Pancreas (tissue), 10 donors: ENCODE data around the gene DENND6B. TPM values are rescaled to one million over a fixed set of nuclear protein-coding genes. Genes with fewer than 3 reads are reported as not detected.
"Not testable (repeated sequence)": the region's sequence is repeated elsewhere in the genome, so short reads cannot be mapped to it uniquely, and the experiment has no call there.

ENCODE experiments used
- ATAC-seq, 4 donors: fragments of 200-7000 bp; cut with Tn5 transposase; one replicate each; pipeline versions ENCODE4 v1.8.0 to v1.9.1; 2020; ENCODE audit warnings: mild to moderate bottlenecking in 4 of 4, moderate library complexity in 4 of 4
- DNase-seq, 6 donors: peaks; one replicate each; pipeline ENCODE4 v3.0.0-alpha.2; 2020
- FAIRE-seq: peaks from 2 replicates; lab custom pipeline; 2012; peaks lifted over from hg19 to GRCh38; lab: Jason Lieb, UNC
- H3K27ac ChIP-seq, 4 donors: fragments of 200-600 bp; sonication (generic); 1 replicate in 3 of 4; 2 replicates in 1 of 4; pipeline versions ENCODE4 v1.5.0 to v1.8.0; 2020
- H3K27me3 ChIP-seq, 4 donors: fragments of 200-600 bp; one replicate each; pipeline ENCODE4 v1.8.0; 2021
- H3K36me3 ChIP-seq, 3 donors: fragments of 200-600 bp; sonication (generic) in 1 of 3; one replicate each; pipeline versions ENCODE4 v1.5.0 to v1.8.0; 2020 to 2021
- H3K4me1 ChIP-seq, 3 donors: fragments of 200-600 bp; one replicate each; pipeline ENCODE4 v1.8.0; 2021
- H3K4me3 ChIP-seq, 4 donors: fragments of 200-600 bp; sonication (generic) in 2 of 4; one replicate each; pipeline versions ENCODE4 v1.5.0 to v1.8.0; 2020 to 2021
- H3K9me3 ChIP-seq, 4 donors: fragments of 200-600 bp; one replicate each; pipeline ENCODE4 v1.8.0; 2021
- WGBS, 2 donors: extraction: QIAGEN DNeasy Blood & Tissue Kit; methylation state at CpG; one replicate each; pipeline ENCODE4 v1.1.7; 2013; 5-methylcytosine and 5-hydroxymethylcytosine counted together
- intact Hi-C, 3 donors: fragments of 100-400 bp; cut with DNase I; formaldehyde crosslinking; loops; one replicate each; pipeline versions ENCODE4 v1.11.1 to v1.14.2; 2022
- polyA plus RNA-seq, 2 donors: library from polyadenylated mRNA; stranded (reverse); fragments of 200-250 nt; gene quantifications; one replicate each; pipeline ENCODE4 v1.2.3, GENCODE V29; 2013
- total RNA-seq, 6 donors: library from RNA; stranded (reverse); fragmentation: NEBNext Ultra II Directional in 4 of 6; extraction: Animal tissue kit (Norgen Biotek cat#: 25700) in 4 of 6; gene quantifications; one replicate each; pipeline versions ENCODE4 v1.2.1 to v1.2.4, GENCODE V29; 2021 to 2023
- TF ChIP-seq, protein P1 (sequence below), 4 donors: fragments of 200-600 bp; sonication (generic) in 3 of 4; IDR thresholded peaks; one replicate each; pipeline versions ENCODE4 v1.5.0 to v1.8.0; 2021; ENCODE audit warnings: antibody characterized with exemption in 4 of 4
- donor health status: healthy with polysubstance abuse.
- donor health status: DM: no; HTN: no; CAD: no; lungs with moderate emphysema.
- donor health status: DM: no; HTN: no; CAD: no.
- donor health status: control.
- donor health status: control.
- donor health status: Bipolar disorder and iron deficiency.
- donor health status: DM: yes; HTN: yes; CAD: no.
- donor health status: DM: no; HTN: no; CAD: no.
- donor health status: DM: no; HTN: no; CAD: no.
- donor health status: DM: yes; HTN: yes; CAD: no.

The DENND6B gene, protein sequence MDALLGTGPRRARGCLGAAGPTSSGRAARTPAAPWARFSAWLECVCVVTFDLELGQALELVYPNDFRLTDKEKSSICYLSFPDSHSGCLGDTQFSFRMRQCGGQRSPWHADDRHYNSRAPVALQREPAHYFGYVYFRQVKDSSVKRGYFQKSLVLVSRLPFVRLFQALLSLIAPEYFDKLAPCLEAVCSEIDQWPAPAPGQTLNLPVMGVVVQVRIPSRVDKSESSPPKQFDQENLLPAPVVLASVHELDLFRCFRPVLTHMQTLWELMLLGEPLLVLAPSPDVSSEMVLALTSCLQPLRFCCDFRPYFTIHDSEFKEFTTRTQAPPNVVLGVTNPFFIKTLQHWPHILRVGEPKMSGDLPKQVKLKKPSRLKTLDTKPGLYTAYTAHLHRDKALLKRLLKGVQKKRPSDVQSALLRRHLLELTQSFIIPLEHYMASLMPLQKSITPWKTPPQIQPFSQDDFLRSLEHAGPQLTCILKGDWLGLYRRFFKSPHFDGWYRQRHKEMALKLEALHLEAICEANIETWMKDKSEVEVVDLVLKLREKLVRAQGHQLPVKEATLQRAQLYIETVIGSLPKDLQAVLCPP
- total RNA-seq (1 to 10 TPM; 4.3 to 9.5 (median 5.4) TPM), polyA plus RNA-seq (10 to 100 TPM; 20.9 to 25.3 TPM)

DNA sequence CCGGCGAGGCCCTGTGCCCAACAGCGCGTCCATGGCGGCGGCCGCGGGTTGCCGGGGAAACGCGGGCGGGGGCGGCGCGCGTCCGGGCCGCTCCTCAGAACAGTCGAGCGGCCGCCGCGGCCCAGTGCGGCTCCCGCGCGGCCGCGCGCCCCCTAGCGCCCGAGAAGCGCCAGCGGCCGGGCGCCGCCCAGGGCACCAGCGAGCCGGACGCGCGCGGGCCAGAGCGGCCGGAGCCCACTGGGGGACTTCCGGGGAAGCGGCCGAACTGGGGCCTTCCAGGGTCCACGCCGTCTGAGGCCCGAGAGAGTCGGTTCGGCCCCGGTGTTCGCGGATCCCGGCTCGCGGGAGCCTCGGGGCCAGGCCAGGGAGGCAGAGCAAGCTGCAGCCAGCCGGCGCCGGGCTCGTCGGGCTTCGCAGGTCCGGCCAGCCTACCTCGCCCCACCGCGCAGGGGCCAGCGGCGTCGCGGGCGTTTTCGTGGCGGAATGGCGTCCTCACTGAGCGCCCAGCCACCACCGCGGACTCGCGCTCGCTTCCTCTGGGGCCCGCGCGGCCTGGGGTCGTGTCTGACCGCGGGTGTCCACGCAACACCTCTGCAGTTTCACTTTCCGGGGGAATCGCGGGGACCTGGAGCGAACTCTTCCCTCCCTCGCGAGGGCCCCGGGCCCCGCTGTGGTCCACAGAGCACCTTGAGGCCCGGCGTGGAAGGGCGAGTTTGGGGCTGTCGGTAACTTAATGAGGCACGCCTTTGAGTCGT lies at the start of gene DENND6B:
Gene DENND6B, minus strand, starts transcription at position 57 of the 755 bp plus-strand sequence. Its CDS starts 24 bp downstream, at position 33.
- FAIRE-seq, result no peak

DNA sequence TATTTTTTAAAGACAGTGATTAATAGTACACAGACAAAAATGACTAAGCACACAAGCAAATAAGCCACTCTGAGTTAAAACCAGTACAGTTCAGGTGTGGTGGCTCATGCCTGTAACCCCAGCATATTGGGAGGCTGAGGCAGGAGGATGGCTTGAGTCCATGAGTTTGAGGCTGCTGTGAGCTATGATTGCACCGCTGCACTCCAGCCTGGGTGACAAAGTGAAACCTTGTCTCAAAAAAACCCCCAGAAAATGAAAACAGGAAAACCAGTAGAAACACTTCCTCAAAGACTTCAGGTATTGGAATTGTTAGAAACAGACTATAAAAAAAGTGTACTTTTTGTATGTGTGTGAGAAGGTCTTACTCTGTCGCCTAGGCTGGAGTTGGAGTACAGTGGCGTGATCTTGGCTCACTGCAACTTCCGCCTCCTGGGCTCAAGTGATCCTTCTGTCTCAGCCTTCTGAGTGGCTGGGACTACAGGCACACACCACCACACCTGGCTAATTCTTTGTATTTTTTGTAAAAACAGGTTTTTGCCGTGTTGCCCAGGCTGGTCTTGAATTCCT lies 49.4 kb upstream of the DENND6B start:
- H3K4me3 ChIP-seq, result no peak overlapping the region
- H3K27me3 ChIP-seq, result no peaks in the 10 kb centered on the region
- DNase-seq (no peak), ATAC-seq (no peak), FAIRE-seq (no peak)
- no peak overlapping the region for H3K27ac ChIP-seq
- H3K4me1 ChIP-seq, result no peaks in the 10 kb centered on the region
- peaks cover 0 to 30% (median 6%) of the 10 kb centered on the region in 3 donors for H3K36me3 ChIP-seq
- TF ChIP-seq, protein P1, sequence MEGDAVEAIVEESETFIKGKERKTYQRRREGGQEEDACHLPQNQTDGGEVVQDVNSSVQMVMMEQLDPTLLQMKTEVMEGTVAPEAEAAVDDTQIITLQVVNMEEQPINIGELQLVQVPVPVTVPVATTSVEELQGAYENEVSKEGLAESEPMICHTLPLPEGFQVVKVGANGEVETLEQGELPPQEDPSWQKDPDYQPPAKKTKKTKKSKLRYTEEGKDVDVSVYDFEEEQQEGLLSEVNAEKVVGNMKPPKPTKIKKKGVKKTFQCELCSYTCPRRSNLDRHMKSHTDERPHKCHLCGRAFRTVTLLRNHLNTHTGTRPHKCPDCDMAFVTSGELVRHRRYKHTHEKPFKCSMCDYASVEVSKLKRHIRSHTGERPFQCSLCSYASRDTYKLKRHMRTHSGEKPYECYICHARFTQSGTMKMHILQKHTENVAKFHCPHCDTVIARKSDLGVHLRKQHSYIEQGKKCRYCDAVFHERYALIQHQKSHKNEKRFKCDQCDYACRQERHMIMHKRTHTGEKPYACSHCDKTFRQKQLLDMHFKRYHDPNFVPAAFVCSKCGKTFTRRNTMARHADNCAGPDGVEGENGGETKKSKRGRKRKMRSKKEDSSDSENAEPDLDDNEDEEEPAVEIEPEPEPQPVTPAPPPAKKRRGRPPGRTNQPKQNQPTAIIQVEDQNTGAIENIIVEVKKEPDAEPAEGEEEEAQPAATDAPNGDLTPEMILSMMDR (IDR thresholded peaks at IDR 0.05), result no peak
- no peaks in the 10 kb centered on the region for H3K9me3 ChIP-seq
- 96 to 97% methylated on average over 5 of the region's 5 CpGs for WGBS, 2 donors
- intact Hi-C loops, result no loop called here

More for the DNA sequence above, at the start of gene DENND6B:
- Histone ChIP-seq H3K36me3 (no peaks in the 10 kb centered on the region), H3K27ac (peak within 1 kb of the TSS; percentile 89 to 95 (median 92)), H3K27me3 (no peaks in the 10 kb centered on the region), H3K9me3 (no peaks in the 10 kb centered on the region), H3K4me3 (peak within 1 kb of the TSS; percentile 61 to 87 (median 78)), H3K4me1 (peaks cover 4 to 11% (median 9%) of the 10 kb centered on the region in 3 donors)
- DNase-seq (peak; percentile 71 to 94 (median 86)), ATAC-seq (peak; percentile 89 to 95 (median 92))
- intact Hi-C loops, result loop anchor here in 1 of 3 donors (10.0 kb wide), 1 partner anchor 52 kb away; the partner anchor contains the start of gene MAPK11
- TF ChIP-seq, protein P1 (IDR thresholded peaks at IDR 0.05), result peak in 3 of 4 donors; percentile 17 to 40 (median 35)
- 1 to 2% methylated on average over 70 to 105 of the region's 105 CpGs for WGBS, 2 donors

DNA sequence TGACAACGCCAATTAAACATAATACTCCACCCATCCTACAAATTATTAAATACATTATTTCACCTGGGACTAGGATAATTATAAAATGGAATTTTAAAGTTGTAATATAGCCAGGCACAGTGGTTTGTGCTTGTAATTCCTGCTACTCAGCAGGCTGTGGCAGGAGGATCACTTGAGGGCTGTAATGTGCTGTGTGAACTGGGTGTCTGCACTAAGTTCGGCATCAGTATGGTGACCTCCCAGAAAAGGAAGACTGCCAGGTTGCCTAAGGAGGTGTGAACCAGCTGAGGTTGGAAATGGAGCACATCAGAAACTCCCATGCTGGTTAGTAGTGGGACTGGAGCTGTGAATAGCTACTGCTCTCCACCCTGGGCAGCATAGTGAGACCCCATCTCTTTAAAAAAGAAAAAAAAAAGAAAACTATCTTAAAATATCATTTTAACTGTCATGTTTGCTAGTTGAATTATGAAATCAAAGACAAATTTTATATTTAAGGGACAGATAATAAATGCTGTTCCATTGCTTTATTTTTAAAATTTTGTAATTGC lies 44.4 kb upstream of the DENND6B start:
- H3K9me3 ChIP-seq, result no peaks in the 10 kb centered on the region
- no peak overlapping the region for H3K27ac ChIP-seq
- intact Hi-C loops, result no loop called here
- peaks cover 0 to 2% (median 0%) of the 10 kb centered on the region in 3 donors for H3K4me1 ChIP-seq
- FAIRE-seq (no peak), ATAC-seq (no peak), DNase-seq (no peak)
- no peak overlapping the region for H3K4me3 ChIP-seq
- H3K36me3 ChIP-seq, result peaks cover 0 to 14% (median 9%) of the 10 kb centered on the region in 3 donors
- TF ChIP-seq, protein P1 (IDR thresholded peaks at IDR 0.05), result no peak
- WGBS, 2 donors, result 93 to 97% methylated on average over 2 of the region's 2 CpGs
- H3K27me3 ChIP-seq, result no peaks in the 10 kb centered on the region

DNA sequence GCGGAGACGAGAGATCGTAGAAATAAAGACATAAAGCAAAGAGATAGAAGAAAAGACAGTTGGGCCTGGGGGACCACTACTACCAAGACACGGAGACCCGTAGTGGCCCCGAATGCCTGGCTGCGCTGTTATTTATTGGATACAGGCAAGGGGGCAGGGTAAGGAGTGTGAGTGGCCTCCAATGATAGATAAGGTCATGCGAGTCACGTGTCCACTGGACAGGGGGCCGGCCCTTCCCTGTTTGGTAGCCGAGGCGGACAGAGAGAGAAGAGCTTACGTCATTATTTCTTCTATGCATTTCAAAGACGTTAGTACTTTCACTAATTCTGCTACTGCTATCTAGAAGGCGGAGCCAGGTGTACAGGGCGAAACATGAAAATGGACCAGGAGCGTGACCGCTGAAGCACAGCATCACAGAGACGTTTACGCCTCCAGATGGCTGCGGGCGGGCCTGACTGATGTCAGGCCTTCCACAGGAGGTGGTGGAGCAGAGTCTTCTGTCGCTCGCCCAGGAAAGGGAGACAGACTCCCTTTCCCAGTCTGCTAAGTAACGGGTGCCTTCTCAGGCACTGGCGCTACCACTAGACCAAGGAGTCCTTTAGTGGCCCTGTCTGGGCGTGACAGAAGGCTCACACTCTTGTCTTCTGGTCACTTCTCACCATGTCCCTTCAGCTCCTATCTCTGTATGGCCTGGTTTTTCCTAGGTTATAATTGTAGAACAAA lies 41.1 kb upstream of the DENND6B start:
- DNase-seq, result peak in 1 of 6 donors; percentile 30
- peaks cover 0 to 4% (median 3%) of the 10 kb centered on the region in 3 donors for H3K36me3 ChIP-seq
- 94% methylated on average over 27 of the region's 27 CpGs for WGBS, 2 donors
- peaks cover 0 to 8% (median 6%) of the 10 kb centered on the region in 3 donors for H3K4me1 ChIP-seq
- ATAC-seq, result no peak
- H3K9me3 ChIP-seq, result no peaks in the 10 kb centered on the region
- TF ChIP-seq, protein P1 (IDR thresholded peaks at IDR 0.05), result no peak
- H3K4me3 ChIP-seq, result no peak overlapping the region
- FAIRE-seq, result no peak
- H3K27ac ChIP-seq, result no peak overlapping the region
- no peaks in the 10 kb centered on the region for H3K27me3 ChIP-seq
- intact Hi-C loops, result no loop called here

DNA sequence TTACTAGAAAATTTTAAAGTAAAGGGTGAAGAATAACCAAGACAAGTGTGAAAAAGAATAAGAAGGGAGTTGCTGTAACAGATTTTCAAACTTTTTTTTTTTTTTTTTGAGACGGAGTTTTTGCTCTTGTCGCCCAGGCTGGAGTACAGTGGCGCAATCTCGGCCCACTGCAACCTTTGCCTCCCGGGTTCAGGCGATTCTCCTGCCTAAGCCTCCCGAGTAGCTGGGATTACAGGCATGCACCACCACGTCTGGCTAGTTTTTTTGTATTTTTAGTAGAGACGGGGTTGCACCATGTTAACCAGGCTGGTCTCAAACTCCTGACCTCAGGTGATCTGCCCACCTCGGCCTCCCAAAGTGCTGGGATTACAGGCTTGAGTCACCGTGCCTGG lies 37.0 kb upstream of the DENND6B start:
- 91 to 95% methylated on average over 11 of the region's 11 CpGs for WGBS, 2 donors
- not testable (repeated sequence) for FAIRE-seq

More for the DNA sequence above, 37.0 kb upstream of the DENND6B start:
- H3K9me3 ChIP-seq, ATAC-seq, H3K4me3 ChIP-seq, H3K27me3 ChIP-seq, H3K27ac ChIP-seq, intact Hi-C loops, DNase-seq, H3K36me3 ChIP-seq, H3K4me1 ChIP-seq: not testable (repeated sequence)
